HCT116 (cell line): Measurements from ENCODE around the gene ZNF783.

Source experiments
- ATF3 ChIP-seq: IDR thresholded peaks from 2 replicates; pipeline ENCODE4 v1.6.1; 2012
- CTCF ChIP-seq, 3 experiments: fragments of 200-600 bp in 1 of 3; sonication (generic) in 1 of 3; IDR thresholded peaks in 2 of 3; conservative IDR thresholded peaks in 1 of 3; 2 replicates each; pipeline ENCODE4 v1.5.1; 2012 to 2017; ENCODE audit warnings: low read depth in 2 of 3, low read length in 2 of 3, antibody characterized with exemption in 1 of 3, borderline replicate concordance in 1 of 3, control low read depth in 1 of 3, mild to moderate bottlenecking in 1 of 3, mixed read lengths in 1 of 3, mixed run types in 1 of 3, moderate library complexity in 1 of 3; ENCODE audit not compliant: insufficient read depth in 1 of 3
- POLR2A ChIP-seq: IDR thresholded peaks from 2 replicates; pipeline ENCODE4 v1.7.0; 2011; ENCODE audit warnings: borderline replicate concordance; ENCODE audit not compliant: insufficient read depth, insufficient read length; ENCODE audit errors: extremely low read depth
- POLR2AphosphoS5 ChIP-seq: IDR thresholded peaks from 2 replicates; pipeline ENCODE4 v1.6.1; 2011; ENCODE audit warnings: mild to moderate bottlenecking, low read depth, low read length, moderate library complexity
- SIN3A ChIP-seq: IDR thresholded peaks from 2 replicates; pipeline ENCODE4 v1.6.1; 2012; ENCODE audit warnings: low read depth
- SP1 ChIP-seq: IDR thresholded peaks from 2 replicates; pipeline ENCODE4 v1.6.1; 2012; ENCODE audit warnings: low read depth
- YY1 ChIP-seq: IDR thresholded peaks from 2 replicates; pipeline ENCODE4 v1.6.1; 2011; ENCODE audit warnings: low read length, low read depth, moderate library complexity, mild to moderate bottlenecking; ENCODE audit not compliant: insufficient replicate concordance; ENCODE audit errors: extremely low read depth
- ZFX ChIP-seq: fragments of 450-650 bp; IDR thresholded peaks from 2 replicates; pipeline ENCODE4 v1.6.1; 2017
- ZNF274 ChIP-seq: fragments of 200-500 bp; sonication (Bioruptor generic); IDR thresholded peaks from 2 replicates; pipeline ENCODE4 v1.6.1; 2014; ENCODE audit warnings: mild to moderate bottlenecking, low read depth, low read length, inconsistent platforms

GRCh38 chr7:149291036-149291780, 29.2 kb downstream of the ZNF783 start:
- TF ChIP-seq YY1: no peak
- no peak for TF ChIP-seq ZFX
- TF ChIP-seq ATF3: no peak
- TF ChIP-seq ZNF274: no peak
- no peak for TF ChIP-seq CTCF (IDR thresholded peaks at IDR 0.05 in 2 of 3, conservative IDR thresholded peaks at IDR 0.05 in 1 of 3; ENCODE audit: borderline replicate concordance in 1 of 3, insufficient read depth in 1 of 3, low read depth in 2 of 3, low read length in 2 of 3)
- no peak for TF ChIP-seq SIN3A
- TF ChIP-seq SP1: no peak
- TF ChIP-seq POLR2A: no peak
- TF ChIP-seq POLR2AphosphoS5: no peak
